Measurements from ENCODE around the gene CFAP161.
"Not testable (repeated sequence)": the region's sequence is repeated elsewhere in the genome, so short reads cannot be mapped to it uniquely, and the experiment has no call there.

The CFAP161 gene

DNA sequence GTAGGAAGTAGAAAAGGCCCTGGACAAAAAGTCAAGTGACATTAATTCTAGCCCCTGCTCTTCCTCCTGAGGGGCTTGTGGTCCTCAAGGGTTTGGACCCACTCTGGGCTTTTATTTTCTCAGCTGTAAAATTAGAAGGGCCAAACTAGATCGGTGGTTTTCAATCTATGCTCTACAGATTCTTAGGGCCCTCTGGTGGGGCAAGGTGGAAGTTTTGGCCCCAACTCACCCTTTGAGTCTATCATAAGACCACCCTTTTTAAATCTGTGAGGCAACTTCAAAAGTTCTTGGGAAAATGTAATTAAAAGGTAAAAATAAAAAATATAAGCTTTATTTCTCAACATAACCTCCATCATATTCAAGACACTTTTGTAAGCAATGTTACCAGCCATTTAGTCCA, 25.6 kb upstream of the CFAP161 start:
- no peak for DNase-seq

DNA sequence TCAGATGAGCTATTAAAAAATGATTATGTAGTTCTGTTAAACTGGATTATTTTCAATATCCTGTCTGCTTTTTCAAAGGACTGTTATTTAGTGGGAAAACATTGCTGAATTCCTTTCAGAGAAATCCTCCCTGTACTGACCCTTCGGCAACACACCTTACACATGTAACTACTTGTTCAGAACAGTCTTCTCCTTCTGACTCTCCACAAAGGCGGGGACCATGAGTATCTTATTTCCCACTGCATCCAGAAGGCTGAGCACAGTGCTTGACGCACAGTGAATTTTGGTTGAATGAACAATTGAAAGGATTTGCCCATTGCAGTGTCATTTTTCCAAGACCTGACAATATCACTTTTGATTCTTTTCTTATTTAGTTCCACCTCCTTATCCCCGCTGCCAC, 23.1 kb upstream of the CFAP161 start:
- no peak for DNase-seq

DNA sequence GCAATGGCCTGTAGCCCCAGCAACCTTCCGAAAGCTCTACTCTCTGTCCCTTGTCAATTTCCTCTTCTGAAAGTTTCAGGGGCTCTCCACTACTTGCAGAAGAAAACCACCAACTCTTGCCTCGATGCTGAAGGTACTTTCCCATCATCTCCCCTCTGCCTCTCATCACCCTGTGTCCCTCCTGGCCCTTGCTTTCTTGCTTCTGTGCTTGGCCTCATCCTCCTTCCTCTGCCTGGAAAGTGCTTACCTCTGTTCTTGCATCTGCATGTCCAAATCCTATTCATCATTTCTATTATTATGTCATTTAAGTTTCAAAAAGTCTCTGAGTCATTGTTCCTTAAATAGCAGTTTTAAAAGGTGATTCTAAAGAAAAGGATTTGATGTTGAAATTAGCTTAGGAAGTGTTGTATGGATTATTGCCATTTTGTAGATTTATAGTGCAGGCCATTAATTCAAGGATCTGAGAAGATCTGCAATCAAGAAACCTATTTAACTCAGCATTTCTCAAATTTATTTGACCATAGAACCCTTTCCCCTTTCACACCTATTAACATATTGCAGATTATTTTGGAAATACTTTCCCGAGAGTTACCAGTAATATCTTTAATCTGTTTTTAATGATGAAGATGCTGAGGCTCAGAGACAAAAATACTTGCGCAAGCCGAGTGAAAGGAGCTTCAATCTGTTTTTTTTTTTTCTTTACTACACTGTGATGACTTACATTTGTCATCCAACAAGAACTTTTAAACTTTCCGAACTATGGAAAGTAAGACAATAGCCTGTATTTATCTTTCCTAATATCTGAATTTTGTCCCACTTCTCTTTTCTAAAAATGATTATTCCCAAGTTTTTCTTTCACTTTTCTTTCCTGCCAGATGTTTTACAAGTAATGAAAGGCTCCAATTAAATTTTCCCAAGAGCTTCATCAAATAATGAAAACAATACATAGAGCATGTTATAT, 22.3 kb upstream of the CFAP161 start:
- DNase-seq, result no peak

DNA sequence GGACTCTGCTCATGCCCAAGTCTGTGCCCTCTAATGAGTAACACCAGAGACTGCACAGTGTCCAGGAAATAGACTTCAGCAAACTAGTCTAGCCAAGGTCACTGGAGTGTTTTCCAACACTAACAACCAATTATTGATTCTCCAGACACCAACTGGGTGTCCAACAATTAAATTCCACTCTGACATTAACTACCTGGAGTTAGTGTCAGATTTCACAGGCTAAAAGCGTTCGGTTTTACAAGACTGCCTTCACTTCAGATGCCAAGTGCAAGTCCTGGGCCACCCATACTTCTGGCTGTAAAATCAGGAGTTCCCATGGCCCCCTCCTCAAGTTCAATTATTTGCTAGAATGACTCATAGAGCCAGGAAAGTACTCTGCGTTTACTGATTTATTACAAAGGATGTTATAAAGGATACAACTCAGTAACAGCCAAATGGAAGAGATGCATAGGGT, 20.8 kb upstream of the CFAP161 start:
- DNase-seq, result no peak

DNA sequence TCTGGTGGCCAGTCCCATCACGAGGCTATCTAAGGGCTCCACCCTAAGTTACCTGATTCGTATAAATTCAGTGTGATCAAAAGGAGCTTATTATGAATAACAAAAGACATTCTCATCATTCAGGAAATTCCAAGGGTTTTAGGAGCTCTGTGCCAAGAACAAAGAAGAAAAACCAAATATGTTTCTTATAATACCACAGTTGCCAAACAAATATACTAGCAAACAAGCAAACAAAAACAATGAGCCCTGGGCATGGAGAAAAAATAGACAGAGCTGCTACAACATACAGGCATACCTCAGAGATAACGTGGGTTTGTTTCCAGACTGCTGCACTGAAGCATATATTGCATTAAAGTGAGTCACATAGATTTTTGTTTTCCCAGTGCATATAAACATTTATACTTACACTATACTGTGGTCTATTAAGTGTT, 20.2 kb upstream of the CFAP161 start:
- DNase-seq, result no peak

DNA sequence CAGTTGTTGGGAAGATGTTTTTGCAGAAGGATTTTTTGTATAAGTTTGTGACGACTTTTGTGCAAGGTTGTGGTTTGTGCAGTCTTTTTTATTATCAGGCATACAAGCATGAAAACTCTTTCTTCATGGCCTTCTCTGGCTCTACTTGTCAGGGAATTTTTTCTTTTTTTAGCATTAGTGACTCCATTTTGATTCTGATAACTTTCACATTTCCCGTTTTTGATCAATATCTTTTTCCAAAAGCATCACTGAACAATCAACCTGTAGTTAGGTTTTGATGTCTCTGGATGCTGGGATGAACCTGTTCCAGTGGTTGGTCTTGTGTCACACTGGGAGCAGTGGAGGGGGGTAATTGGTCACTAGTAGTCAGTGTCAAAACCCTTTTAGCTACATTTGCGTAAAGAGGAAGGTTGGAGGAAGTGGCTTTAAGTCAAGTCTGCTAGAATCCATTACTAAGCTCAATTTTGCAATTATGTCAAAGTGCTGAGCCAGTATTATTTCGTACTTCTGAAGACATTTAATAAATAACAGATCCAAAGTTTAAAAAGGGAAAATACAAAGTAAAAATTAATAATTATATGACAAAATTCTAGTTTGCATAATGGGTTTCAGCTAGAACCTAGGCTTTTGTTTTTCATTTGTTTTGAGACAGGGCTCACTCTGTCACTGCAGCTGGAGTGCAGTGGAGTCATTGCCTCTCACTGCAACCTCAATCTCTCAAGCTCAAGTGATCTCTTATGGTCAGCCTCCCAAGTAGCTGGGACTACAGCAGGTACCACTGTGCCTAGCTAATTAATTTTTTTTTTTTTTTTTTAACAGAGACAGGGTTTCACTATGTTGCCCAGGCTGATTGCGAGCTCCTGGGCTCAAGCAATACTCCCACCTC, 18.8 kb upstream of the CFAP161 start:
- no peak for DNase-seq

DNA sequence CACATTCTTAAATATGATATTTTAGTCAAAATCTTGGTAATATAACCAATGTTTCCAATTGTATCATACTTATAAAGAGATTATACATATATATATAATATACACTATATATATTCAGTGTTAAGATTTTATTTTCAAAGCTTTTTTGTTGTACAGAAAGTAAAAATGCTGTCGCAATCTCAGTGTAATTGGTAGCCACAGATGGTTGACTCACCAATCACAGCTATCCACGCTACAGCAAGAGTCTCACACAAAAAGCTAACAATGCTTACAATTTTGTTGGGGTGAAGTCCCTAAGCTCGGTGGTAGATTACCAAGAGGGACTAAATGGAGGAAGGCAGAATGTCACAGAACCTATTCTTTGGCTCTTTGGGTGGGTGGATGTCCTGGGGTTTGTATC, 16.9 kb upstream of the CFAP161 start:
- DNase-seq, result no peak

DNA sequence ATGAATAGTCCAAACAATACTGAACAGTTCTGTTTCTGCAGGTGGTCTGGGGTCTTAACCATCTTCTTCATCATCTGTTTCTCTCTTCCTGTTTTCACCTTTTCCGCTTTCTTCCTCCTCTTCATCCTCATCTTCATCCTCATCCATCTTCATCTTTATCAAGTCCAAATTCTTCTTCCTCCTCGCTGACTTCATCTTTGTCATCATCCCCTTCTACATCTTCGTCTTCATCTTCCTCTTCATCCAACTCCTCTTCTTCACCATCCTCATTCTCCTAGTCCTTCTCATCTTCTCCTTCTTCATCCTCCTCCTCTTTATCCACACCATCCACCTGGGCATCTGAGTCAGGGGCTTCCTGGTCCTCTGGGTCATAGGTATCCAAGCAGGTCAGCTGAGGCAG, 16.5 kb upstream of the CFAP161 start:
- DNase-seq, result no peak

DNA sequence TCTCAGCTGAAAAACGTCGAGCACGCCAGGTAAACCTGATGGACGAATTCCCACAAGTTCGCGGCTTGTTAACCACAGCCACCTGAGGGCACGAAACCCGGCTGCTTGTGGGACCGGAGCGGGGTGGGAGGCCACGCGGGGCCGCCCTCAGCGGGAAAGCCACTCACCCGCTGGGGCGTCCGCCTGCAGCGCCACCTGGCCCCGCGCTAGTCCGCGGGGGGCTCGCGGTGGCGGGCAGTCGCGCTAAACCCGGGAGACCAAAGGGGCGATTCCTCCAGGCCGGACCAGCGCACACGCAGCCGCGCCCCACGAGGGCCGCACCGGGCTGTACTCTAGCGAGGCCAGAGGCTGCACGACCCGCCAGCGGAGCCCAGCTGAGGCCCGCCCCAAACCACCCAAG, 15.7 kb upstream of the CFAP161 start:
- DNase-seq, result no peak

DNA sequence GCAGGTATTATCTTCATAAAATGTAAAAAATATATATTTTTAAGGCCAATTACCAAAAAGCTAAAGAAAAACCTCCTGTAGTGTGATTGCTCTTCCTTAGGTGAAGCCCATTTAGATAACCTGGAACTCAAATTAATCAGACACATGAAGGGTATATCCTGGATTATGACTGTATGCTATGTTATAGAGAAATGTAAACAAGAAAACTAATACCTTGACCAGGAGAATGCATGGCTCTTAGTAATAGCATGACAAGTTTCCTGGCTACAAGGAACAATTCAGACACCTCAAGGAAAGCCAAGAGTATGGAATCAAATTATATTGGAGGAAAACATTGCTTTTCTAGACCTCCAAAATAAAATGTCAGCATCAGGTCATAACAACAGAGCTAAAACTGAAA, 14.0 kb upstream of the CFAP161 start:
- DNase-seq, result no peak

DNA sequence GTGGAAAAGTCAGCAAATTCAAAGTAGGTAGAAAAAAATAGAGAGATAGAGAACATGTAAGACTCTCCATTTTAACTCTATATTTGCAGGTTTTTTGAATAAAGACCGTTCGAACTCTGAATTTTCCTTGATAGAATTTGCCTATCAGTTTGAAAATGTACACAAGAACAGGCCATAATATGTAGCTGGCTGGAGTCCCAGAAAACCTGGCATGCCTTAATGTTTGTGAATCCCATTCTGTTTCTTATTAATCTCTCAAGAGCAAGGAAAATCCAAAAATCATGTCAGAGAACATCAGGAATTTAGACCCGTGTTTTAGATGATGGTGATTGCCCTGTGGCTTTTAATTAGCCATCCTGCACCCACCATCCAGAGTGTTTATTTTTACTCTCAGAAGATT, 7.2 kb upstream of the CFAP161 start:
- no peak for DNase-seq

DNA sequence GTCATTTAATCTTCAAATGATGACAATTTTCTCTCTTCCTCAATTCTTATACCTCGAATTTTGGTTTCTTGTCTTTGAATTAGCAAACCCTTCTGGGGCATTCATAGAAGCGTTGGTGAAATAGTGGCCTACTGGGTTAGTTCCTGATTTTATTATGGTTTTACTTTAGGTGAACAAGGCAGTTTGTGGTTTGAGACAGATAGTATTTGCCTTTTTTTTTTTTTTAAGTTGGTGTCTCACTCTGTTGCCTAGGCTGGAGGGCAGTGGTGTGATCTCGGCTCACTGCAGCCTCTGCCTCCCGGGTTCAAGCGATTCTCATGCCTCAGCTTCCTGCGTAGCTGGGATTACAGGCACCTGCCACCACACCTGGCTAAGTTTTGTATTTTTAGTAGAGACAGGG, 7.4 kb downstream of the CFAP161 start:
- DNase-seq, result not testable (repeated sequence)

DNA sequence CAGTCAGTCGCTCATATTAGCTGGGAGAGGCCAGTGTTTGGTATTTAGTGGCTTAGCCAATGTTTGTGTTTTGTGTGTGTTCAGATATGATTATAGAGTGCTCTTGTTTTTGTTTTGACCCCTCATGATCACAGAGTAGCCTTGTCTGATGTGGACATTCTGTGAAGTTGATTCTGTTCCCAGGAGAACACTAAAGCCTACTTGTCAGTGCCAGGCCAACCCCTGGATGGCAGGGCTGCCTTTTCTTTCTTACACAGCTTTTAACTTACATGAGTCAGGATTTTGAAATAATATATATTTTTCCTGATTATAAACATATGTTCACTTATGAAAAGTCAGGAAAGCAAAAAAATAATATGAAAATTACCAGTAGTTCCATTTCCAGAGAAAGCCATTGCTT, 11.9 kb downstream of the CFAP161 start:
- DNase-seq, result no peak

DNA sequence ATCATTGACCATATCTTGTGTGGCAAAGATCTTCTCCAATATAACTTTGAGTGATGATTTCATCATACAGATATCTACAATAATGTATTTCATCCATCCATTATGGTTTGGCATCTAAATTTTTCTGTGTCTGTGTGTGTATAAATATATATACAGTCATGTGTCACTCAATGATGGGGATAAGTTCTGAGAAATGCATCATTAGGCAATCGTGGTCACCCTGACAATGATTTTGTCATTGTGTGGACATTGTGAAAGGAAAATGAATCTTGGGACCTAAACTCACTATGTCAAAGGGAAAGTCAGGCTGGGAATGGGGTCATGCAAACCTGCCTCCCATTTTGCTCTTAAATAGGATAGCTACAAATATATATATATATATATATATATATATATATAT, 12.4 kb downstream of the CFAP161 start:
- no peak for DNase-seq

DNA sequence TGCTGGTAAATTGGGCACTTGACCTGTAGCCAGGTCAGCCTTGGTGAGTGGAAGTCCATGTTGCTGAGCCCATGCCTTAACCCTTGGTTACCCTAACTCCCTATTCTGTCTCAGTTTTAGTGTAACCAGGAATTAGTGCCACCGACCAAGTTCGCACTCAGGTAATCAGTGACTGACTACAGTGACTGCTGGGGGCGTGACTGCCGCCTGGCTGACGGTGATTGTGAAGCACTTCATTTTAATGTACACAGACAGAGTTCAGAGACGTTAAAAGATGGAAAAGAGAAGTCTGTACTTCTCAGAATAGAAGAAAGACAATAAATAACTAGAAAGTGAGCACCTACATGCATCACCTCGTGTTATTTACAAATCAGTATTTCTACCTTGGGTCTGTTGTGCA, 17.3 kb downstream of the CFAP161 start:
- no peak for DNase-seq

DNA sequence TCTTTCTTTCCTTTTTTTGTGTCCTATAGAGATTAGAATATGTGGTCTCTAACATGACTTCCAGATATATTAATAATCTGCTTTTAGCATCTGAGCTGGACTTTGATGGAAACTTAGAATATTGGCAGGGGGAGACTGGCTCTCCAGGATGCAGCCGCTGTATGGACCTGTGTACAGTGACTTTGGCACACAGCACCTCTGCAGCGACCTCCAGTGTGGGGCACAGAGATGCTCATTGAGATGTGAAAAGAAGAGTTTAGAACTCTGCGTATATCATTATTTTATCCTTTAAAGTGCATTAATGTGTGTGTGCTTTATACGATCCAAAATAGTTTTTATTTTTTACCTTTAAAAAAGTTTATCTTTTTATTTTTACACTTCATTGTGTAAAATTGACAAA, 18.3 kb downstream of the CFAP161 start:
- DNase-seq, result no peak

DNA sequence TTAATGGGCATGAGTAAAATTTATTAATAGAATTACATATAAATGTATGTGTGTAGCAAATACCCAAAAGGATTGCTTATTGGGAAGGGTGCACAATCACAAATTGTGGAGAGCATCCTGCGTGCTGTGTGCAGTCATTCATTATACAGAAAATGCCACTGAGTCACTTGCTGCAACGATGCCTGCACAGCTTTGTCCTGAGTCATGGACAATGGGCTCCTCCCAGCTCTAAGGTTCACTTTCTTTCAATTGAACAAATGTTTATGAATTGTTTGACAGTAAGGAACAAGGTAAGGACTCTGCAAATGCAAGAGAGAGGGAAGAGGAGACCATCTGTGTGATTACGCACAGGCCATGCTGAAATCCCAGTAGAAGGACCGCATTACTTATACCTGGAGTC, 18.7 kb downstream of the CFAP161 start:
- DNase-seq, result no peak

DNA sequence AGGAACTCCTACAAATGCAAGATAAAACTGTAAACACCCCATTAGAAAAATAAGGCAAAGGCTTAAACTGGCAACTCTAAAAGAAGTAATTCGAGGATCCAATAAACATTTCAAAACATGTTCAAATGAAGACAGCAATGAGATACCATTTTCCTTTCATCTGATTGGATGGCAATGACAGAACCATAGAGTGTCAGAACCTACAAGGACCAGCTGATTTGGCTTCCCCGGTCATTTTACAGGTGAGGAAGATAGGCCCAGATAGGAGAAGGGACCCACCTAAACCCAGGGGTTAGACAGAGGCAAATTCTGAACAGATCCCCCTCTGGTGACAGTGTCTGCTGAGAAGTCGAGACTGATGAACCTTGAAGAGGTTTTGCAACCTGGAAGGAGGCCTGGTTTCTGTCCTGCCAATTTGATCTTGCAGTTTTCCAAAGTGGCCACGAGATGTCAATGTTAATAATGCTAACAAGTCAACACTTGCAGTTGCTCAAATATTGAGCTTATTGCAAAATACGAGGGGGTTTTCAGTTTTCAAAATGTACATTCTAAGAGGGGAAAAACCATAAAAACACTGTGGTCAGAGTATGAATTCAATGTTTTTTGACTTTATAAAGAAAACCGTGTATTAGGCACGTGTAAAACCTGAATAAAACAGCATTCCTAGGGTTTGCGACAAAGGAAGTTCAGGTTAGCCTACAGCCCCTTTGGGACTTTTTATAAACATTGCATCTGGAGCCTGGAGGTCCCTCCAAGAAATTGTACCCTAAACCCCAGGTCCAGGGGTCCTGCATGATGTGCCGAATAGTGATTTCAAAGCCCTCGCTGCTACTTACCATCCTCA, 21.5 kb downstream of the CFAP161 start:
- DNase-seq, result no peak

DNA sequence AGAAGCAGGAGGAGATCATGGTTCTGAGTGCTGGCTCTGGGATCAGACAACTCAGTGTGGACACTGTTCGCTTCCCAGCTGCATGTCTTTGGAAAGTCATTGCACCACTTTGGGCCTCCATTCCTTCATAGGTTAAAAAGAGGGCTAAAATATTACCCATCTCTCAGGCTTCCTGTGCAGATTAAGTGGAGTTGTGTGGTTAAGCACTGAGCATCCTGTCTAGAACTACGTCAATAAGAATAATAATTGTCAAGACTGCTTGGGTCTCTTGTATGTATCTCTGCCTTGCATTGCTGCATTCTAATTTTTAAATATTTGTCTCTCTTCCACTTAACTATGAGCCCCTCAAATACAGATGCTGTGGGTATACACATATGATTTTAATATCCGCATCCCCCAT, 22.3 kb downstream of the CFAP161 start:
- DNase-seq, result no peak

DNA sequence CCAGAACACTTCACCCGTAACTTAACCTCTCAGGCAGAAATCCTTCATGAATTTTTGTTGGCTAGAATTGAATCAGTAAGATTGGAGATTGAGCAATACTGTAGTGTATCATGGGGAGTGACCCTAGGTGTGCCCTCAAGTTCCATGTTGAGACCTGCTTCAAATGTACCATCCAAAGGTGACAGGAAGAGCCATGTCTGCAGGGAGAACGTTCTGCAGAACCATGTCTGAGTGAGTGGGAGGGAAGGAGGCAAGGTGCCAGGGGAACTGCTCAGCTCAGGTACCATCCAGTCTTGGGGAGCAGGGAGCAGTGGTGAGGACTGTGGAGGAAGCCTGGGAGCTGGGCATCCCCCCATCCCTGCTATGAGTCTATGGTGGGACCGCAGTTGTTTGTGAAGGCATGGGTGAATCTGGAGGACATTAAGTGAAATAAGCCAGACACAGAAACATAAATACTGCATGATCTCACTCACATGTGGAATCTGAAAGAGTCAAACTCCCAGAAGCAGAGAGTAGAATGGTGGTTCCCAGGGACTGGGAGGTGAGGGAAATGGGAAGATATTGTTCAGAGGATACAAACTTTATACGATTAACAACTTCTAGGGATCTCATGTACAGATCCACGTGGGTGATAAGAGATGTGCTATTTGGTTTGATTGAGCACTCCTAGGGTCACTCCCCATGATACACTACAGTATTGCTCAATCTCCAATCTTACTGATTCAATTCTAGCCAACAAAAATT, 23.3 kb downstream of the CFAP161 start:
- DNase-seq, result no peak

DNA sequence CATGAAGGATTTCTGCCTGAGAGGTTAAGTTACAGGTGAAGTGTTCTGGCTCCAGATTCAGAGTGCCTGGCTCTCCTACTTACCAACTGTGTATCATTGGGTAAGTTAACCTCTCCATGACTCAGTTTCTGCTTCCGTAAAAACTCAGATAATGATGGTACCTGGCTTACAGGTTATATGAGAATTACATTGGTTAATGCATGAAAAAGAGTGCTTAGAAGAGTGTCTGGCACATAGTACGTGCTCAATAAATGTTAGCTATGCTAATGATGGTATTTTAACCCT, 23.8 kb downstream of the CFAP161 start:
- no peak for DNase-seq

DNA sequence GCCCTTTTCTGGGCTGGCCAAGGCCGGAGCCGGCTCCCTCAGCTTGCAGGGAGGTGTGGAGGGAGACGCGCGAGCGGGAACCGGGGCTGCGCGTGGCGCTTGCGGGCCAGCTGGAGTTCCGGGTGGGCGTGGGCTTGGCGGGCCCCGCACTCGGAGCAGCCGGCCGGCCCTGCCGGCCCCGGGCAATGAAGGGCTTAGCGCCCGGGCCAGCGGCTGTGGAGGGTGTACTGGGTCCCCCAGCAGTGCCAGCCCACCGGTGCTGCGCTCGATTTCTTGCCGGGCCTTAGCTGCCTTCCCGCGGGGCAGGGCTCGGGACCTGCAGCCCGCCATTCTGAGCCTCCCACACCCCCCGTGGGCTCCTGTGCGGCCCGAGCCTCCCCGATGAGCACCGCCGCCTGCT, 24.5 kb downstream of the CFAP161 start:
- not testable (repeated sequence) for DNase-seq
